Hypothalamus (tissue), 51 donors: ENCODE measurements around the gene PDE6A.

Source experiments
- DNase-seq, 51 donors: peaks; one replicate each; lab custom pipeline; 2025; lab: John Stamatoyannopoulos, UW

The PDE6A gene

DNA sequence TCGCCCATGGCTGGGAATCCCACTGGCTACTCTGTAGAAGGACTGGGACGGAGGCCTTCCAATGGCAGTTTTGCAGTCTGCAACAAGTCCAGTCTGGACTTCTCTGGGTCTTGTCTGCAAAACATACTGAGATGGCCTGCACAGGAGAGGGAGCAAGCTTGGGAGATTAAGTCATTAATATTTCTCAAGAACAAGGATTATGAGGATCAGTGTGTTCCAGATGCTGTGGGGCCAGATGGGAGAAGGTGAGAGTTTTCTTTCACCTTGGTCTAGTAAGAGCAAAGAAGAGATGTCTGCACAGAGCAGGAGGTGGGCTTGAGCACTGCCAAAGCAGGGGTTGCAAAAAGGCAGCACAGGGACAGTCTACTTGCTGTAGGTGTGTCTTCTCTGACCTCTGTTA, at the start of gene PDE6A:
Gene PDE6A, minus strand, starts transcription at position 128 of the 400 bp plus-strand sequence. Its CDS starts 120 bp downstream, at position 8.
- DNase-seq, result no peak

DNA sequence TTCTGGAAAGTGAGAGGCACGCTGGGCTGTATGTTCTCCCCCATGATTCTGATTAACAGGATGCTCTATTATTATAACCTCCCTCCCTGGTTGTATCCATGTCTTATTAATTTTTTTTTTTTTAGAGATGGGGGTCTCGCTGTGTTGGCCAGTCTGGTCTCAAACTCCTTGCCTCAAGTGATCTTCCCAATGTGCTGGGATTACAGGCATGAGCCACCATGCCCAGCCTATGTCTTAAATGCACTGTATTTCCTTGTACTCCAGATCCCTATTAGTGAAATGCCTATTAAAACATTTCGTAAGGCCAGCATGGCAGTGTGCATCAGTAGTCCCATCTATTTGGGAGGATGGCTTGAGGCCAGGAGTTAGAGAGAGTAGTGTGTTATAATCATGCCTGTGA, 48.9 kb upstream of the PDE6A start:
- no peak for DNase-seq

DNA sequence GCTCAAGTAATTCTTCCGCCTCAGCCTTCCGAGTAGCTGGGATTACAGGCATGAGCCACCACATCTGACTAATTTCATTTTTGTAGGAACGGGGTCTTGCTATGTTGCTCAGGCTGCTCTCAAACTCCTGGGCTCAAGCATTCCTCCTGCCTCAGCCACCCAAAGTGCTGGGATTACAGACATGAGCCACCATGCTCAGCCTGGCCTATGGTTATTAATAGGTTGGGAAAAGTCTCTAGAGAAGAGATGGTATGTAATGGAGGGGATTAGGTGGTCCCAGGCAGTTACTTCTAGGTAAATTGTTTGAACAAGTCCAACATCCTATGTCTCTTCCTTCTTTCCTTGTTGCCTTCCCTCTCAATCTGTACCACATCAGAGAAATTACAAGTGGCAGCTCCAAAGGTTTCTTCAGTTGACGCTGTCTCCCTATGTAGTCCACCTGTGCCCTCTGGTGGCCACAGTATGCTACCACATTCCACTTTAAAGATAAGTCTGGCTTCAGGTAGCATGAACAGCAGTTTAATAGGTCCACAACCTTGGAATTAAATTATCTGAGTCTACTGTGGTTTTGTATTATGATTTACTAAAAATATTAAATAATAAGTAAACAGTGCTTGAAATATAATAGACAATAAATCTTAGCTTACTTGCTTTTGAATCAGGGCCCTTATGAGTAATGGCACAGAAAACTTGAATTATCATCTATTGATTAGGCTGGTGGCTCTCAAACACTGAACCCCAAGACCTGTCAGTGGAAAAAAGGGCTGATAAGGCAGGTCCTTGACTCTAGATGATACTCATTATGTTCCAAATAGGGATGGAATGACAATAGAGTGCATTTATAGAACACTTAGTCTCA, 46.2 kb upstream of the PDE6A start:
- peak in 32 of 51 donors; percentile 2 to 75 (median 39) for DNase-seq

DNA sequence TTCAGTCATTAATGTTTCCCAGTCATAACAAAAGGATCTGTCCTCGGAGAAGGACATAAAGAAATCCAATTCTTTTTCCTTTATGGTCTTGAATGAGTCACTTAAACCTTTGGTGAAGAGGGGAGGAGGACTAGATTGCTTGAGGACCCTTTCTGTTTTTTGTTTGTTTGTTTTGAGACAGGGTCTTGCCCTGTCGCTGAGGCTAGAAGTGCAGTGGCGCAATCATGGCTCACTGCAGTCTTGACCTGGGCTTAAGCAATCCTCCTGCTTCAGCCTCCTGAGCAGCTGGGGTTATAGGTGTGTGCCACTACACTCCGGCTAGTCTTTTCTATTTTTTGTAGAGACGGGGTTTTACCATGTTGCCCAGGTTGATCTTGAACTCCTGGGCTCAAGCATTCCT, 43.5 kb upstream of the PDE6A start:
- DNase-seq, result no peak

DNA sequence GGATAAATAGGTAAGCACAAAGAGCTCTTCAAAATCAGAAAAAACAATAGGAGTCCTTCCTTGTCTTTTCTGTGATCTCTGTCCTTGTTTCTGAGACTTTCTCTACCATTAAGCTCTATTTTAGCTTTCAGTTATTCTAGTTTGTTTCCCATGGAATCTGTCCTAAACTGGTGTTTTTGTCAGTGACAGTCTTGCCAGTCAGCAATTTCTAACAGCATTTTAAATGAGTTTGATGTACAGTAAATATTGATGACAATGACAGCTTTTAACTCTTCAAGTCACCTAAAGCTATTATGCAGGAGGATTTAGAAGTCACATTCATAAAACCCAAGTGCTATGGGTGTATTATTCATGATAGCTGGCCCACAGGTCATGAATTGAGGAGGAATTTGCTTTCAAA, 37.9 kb upstream of the PDE6A start:
- DNase-seq, result no peak

DNA sequence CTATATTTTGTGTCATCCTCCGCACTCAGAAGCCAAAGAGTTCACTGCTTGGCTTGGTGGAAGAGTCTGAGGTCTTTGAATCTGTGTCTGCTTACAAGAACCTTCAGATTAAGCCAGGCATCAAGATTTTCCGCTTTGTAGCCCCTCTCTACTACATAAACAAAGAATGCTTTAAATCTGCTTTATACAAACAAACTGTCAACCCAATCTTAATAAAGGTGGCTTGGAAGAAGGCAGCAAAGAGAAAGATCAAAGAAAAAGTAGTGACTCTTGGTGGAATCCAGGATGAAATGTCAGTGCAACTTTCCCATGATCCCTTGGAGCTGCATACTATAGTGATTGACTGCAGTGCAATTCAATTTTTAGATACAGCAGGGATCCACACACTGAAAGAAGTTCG, 36.6 kb upstream of the PDE6A start:
- DNase-seq, result no peak

DNA sequence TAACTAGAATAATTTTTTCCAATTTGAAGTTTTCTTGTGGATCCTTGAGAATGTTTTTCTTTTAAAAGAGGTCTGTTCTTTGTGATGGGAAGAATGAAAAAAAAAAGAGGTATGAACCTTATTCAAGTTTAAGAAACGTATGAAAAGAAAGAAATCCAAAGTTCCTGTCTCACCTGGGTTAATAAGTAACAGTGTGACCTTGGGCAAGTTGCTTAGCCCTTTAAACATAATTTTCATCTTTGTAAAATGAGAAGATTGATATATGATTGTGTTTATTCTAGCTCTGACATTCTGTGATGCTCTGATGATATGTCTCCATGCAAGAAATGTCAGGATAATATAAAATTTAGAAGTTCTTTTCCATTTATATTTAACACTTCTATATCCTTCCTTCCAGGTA, 35.3 kb upstream of the PDE6A start:
- no peak for DNase-seq

DNA sequence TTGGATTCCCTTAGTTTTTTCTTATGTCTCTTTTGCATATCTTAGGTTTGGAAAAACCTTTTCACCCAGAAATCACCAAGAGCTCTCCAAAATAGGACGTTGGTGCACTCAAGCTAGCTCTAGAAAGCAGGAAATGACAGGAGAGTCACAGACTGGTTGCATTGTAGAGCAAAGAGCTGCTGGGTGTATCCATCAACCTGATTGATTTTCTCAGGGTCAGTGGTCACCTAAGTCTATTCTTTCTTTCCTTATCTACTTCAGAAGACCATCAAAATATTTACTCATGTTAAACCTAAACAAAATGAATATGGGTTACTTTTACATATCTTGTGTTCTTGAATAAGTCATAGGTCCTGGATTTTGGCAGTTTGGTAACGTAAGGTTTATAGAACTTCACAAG, 30.8 kb upstream of the PDE6A start:
- DNase-seq, result no peak

DNA sequence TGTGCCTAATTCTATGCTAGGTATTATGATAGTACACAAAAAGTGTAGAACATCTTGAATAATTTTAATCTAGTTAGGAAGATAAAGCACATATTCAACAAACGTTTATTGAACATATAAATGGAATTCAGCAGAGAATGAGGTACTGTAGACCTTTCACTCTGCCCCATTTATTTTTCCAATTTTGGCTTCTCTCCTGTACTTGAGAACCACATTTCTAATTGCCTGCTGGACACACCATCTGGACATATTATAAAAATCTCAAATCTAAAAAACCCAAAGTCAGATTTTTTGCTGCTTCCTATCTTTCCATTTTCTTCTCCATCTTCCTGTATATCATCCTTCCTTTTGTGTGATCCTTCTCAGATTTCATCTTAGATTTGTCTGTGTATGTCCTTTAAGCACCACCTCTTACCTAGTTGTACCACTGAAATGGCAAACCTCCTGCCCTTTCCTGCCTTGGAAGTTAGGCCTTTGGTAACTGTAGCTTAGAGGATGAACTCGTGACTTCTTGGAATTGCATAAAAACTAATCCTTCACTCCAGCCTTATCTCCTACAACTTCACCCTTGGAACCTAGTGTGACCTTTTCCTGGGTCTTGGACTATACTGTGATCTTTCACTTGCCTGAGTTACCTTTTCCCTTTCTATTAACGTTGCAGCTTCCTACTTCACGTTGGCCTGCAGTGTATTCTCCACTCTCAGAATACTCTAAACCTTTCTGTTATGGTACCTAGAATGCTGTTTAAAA, 24.8 kb upstream of the PDE6A start:
- DNase-seq, result no peak

DNA sequence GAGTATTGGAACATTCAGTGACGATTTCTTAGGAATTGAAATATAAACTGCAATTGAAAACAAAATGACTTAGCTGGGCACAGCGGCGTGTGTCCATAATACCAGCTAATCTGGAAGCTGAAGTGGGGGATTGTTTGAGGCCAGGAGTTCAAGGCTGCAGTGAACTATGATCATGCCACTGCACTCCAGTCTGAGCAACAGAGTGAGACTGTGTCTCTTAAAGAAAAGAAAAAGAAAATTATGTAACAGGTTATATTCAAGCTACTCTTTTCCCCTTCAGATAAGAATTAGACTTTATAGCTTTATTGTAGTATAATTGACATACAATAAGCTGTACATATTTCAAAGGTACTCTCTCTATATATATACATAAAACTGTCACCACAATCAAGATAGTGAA, 22.4 kb upstream of the PDE6A start:
- DNase-seq, result no peak

DNA sequence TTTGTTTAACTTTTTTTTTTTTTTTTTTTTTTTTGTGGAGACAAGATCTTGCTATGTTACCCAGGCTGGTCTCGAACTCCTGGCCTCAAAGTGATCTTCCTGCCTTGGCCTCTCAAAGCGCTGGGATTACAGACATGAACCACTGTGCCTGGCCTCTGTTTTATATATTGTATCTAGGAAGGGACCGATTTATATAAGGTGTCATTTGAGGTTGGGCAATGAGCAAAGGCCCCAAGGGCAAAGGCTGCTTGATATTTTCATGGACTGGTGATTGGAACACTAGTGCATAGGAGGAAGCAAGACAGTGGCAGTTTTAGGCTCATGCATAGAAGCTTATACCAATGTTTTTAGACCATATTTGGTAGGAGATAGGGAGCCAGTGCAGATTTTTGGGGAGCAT, 19.1 kb upstream of the PDE6A start:
- no peak for DNase-seq

DNA sequence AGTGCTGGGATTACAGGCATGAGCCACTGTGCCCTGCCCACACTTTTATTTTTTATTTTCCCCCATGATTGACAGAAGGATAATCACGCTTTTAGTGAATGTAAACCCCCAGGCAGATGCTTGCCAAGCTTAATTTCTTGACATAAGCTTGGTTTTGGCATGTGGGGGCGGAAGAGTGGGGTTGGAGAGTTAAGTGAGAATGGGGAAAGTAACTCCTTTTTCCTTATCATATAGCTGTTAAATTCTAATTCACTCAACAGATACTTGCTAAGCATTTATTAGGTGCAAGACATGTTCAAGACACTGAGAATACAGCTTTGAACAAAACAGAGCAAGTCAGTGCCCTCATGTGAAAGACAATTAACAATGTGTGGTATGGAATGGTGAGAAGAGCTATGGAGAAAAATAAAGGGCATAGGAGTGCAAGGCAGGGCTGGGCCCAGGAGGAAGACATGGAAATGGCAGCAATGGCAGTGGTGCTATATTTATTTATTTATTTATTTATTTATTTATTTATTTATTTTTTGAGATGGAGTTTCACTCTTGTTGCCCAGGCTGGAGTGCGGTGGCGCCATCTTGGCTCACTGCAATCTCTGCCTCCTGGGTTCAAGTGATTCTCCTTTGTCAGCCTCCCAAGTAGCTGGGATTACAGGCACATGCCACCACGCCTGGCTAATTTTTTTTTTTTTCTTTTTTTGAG, 18.2 kb upstream of the PDE6A start:
- DNase-seq, result no peak

DNA sequence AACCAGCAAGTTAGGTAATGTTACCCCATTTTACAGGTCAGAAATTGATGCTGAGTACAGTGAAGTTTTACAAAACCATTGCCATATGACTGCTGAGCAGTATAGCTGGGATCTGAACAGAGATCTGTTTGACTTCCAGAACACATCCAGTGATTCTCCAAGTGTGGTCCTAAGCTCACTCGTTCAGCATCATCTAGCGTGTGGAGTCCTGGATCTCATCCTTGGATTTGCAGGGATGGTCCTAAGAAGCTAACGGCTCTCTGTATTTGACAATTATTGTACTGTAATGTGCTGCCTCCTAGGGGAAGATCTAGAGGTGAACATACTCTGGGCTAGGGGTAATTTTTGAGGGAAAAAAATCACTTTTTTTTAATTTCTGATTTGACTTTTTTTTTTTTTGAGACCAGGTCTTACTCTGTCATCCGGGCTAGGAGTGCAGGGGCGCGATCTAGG, 17.4 kb upstream of the PDE6A start:
- peak in 3 of 51 donors; percentile 1 to 21 (median 3) for DNase-seq

DNA sequence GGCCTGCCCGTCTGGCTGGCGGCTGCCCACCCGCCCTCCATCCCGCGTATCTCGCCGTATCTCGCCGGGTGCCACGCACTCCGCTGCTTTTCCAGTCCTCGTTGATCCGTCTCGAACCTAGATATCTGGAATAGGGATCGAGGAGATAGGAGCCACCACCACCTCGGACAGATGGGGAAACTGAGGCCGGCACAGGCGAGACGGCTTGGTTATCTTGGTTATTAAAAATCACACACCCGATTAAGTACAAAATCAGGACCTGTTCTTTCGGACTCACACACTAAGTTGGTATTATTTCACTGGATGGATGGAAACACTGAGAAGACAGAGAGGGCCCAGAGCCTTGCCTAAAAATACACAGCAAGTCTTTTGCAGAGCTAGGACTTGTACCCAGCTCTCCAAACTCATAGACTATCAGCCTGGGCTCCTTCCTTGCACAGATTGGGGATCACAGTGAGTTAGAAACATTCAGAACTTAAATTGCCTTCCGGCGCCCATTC, 16.6 kb upstream of the PDE6A start:
- DNase-seq, result peak in 3 of 51 donors; percentile 23 to 41 (median 37)

DNA sequence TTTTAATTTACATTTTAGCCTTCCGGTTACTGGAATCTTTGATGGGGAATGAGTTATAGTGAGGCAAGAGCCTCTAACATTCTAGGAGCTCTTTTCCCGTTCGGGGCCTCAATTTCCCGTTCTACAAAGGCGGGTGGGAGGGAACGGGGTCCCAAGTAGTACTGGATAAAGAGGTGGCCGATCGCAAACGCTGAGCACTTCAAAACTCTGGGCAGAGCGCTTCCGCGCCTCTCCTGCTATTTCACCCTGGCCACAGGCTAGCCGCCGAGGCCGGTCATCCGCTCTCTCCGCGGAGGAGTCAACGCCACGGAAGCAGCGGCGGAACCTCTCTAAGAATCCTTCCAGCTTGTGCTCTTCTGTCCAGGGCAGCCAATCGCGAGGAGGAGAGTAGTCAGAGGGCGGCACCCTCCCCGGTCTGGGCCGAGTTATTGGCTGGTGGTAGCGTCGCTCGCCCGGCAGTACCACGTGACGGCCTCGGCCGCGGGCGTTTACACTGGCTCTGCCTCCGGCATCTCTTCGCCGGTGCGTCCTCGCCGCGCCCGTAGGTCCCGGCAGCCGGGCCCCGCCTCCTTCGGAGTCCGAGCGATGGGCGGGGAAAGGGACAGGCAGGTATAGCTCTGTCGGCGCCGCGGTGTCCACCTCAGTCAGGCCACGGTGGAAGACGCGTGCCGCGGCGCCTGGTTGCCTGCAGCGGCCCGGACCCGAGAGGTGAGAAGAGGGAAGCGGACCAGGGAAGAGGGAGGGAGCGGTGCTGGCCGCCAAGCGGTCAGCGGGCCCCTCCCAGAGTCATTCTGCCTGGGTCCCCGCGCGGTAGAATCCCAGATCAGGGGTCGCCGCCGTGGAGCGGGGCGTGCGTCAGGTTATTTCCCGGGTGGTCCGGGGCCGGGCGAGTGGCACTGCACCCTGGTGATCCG, 15.9 kb upstream of the PDE6A start, which contains the start of gene SLC26A2:
Gene SLC26A2, plus strand, starts transcription at position 487 of the 914 bp plus-strand sequence. CDS start 16,895 bp downstream, outside the sequence.
- DNase-seq, result peak; percentile 64 to 99 (median 96)

DNA sequence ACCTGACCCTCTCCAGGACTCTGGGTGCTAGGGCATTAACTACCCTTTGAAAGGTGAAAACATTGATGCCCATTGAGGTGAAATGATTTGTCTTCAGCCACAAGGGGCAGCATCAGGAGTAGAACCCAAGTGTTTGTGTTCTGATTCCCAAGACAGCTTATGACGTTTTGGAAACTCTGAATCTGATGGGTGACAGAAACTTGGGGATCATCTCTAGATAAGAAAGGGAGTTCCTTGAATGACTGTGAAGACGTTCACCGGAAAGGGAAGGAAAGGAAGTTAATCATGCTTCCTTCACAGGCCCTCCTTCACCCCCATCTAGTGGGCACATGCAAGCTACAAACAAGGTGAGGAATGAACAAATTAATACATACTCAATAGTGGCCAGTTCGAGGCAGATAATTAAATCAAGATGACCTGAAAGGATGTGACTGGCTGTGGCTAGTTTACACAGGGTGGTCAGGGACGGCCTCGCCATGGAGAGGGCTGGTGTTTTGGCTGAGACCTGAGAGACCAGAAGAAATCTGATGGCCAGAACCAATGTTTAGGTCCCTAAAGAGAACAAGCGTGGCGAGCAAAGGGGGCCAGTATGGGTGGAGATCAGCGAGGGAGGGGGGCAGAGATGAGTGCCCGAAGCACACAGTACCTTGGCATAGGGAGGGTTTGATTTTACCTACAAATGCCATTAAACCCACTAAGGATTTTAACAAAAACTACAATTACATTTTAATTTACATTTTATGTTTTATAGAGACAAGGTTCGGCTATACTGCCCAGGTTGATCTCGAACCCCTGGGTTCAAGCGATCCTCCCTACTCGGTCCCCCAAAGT, 15.0 kb upstream of the PDE6A start:
- peak in 5 of 51 donors; percentile 5 to 55 (median 6) for DNase-seq

DNA sequence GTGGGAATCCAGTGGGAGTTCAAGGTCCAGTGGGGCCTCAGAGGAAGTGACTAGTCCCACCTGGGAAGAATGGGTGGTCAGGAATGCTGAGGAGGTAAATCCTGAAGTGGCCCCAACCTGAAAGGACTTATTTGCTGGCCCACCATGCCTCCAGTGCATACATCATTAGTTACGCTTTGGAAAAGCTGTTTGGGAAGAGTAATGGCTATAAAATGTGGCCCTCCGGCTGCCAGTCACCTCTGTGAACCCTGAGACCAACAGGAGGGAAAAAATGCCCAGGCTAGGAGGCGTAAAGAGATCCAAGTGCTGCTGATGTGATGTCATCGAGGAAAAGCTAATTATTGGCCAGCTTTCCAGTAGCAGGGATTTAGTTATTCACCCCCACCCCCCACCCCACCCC, 13.3 kb upstream of the PDE6A start:
- no peak for DNase-seq

DNA sequence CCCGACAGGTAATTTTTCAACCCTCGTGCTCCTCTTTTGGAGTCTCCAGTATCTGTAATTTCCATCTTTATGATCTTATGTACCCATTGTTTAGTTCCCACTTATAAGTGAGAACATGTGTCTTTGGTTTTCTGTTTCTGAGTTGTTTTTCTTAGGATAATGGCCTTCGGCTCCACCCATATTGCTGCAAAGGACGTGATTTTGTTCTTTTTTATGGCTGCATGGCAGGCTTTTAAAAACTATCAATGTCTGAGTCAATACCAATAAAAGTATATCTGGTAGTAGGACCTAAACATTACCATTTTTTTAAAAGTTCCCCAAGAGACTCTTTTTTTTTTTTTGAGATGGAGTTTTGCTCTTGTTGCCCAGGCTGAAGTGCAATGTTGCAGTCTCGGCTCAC, 12.1 kb upstream of the PDE6A start:
- DNase-seq, result no peak

DNA sequence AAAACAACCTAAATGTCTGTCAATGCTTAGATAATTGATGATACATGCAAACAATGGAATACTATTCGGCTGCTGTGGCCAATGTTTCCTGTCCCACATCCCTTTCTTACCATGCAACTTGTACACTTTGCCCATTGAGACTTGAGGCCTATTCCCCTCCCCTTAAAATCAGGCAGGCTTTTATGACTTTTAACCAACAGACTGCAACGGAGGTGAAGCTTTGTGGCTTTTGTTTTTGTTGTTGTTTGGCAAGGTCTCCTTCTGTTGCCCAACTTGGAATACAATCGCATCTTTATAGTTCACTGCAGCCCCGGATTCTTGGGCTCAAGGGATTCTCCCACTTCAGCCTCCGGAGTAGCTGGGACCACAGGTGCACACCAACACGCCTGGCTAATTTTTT, 10.2 kb upstream of the PDE6A start:
- DNase-seq, result no peak
